GM19043 (cell line): ENCODE results near the gene MYO1D.

Experiments used
- ATAC-seq: cut with Tn5 transposase; IDR thresholded peaks from one replicate; pipeline ENCODE4 v1.9.1; 2021; ENCODE audit warnings: low read depth; ENCODE audit not compliant: unreplicated experiment

MYO1D gene

DNA sequence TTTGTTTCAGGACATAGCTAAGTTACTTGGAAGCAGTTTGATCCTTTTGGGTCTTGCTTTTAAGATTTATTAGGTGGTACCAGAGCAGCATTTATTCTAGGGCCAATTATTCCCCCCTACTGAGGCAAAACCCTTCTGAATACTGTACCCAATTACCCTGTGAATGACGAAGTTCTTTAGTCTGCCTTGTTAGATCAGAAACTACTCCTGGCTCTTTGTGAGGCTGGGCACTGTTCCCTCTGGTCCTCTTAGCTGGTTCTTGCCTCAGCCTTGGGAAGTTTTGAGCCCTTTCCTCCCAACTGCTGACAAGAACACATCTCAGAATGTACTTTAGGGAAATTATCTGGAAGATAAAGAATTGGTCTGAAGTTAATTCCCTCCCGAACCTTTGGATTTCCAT lies 274.5 kb downstream of the MYO1D start:
- no peak for ATAC-seq

DNA sequence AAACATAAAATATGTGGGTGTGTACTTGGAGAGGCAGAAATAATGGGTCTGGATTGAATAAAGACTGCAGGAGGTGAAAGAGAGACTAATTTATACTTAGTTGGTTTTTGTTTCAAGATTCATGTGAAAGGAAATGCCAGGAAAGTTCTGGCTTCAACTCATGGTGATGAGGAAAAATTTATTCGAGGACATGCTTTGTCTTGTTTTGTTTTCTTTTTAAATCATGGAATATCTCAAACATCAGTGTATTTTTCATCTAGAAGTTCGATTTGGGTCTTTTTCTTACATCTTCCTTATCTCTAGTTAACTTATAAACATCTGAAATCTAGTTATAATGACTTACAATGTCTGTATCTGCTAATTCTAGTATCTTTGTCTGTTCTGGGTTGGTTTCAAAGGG lies 275.1 kb downstream of the MYO1D start:
- no peak for ATAC-seq

GRCh38 chr17:32596628-32597027 lies 280.3 kb downstream of the MYO1D start:
- ATAC-seq, result no peak

DNA sequence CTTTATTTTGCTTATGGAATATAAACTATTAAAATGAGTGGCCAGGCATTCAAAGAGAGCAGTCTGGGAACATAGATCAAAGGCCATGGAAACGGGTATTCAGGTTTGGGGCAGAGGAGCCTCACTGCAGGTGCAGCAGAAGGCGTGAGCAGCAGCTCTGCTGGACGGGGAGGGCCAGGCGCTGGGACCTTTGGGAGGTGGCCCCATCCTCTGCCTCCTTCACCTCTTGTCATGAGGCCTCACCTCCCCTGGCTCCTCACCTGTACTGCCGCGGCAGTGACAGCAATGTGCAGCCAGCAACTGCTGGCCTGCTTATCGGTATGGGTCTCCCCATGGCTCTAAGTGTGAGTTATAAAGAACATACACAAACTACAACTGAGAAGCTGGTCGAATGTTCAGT lies 280.7 kb downstream of the MYO1D start:
- no peak for ATAC-seq

DNA sequence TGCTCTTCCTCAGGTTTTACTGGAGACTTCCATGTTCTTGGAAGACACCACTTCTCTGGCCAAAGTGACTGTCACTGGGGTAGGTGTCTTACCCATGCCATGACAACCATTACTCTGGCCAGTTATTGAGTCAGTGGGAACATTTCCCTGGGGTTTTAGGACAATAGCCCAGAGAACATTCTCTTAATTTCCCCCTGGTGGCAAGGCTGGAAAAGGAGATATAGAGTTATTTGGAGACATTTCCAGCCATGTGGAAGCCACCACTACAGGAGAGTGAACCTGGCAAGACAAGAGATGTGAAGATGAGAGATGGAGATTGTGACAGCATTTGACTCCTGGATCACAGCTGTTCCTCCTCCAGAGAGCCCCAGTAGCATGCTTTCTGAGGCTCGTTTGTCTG lies 283.9 kb downstream of the MYO1D start:
- no peak for ATAC-seq

DNA sequence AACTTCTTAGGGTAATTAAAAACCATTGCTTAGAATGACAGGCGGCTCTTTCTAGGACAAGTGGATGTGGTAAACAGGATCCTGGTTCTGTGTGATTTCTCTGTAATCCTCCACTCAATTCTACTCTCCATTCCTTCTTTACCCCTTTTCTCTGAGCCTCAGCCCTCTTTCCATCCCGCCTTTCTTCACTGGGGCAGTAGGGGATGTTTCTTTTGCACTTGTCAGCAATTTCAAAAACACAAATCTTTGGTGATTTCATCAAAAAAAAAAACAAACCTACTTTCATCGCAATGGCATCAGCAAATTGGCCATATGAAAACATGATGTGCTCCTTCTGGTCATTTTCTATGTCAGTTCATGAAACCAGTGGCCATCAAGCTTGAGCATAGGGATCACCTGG lies 285.5 kb downstream of the MYO1D start:
- no peak for ATAC-seq

GRCh38 chr17:32590974-32591373 lies 285.9 kb downstream of the MYO1D start:
- ATAC-seq, result no peak

- ATAC-seq, result no peak
Observed at GRCh38 chr17:32588982-32589381, 287.9 kb downstream of the MYO1D start.

GRCh38 chr17:32588135-32588534 lies 288.8 kb downstream of the MYO1D start:
- ATAC-seq, result no peak

DNA sequence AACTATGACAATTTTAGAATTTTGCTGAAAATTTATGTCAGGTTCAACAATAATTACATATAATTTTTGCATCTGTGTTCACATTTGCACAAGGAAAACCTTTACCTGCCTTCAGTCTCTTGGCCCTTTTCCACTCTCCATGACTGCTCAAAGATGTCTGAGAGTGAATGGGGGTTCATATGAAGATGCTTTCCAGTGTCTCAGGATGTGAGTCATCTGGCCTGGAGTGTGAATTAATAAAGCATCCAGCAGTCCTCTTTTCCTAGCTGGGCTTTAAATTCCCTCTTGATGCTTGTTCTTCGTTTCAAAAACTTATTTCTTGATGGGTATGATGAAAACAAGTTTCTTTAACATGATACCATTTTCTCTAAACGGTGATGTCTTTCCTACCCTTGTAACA lies 290.3 kb downstream of the MYO1D start:
- no peak for ATAC-seq

- ATAC-seq, result no peak
Observed at GRCh38 chr17:32584792-32585191, 292.1 kb downstream of the MYO1D start.

DNA sequence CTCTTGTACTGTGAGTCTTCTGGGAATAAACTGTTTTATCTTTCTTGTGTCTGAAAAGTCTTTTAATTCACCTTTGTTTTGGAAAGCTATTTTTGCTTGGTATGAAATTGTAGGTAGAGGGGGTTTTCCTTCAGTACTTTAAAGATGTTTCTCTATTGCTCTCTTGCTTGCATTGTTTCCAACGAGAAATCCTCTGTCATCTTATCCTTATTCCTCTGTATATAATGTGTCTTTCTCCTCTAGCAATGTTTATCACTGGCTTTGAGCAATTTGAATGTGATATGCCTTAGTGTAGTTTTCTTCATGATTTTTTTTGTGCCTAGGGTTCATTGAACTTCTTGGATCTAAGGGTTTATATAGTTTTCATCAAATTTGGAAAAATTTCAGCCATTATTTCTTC lies 293.9 kb downstream of the MYO1D start:
- ATAC-seq, result no peak

DNA sequence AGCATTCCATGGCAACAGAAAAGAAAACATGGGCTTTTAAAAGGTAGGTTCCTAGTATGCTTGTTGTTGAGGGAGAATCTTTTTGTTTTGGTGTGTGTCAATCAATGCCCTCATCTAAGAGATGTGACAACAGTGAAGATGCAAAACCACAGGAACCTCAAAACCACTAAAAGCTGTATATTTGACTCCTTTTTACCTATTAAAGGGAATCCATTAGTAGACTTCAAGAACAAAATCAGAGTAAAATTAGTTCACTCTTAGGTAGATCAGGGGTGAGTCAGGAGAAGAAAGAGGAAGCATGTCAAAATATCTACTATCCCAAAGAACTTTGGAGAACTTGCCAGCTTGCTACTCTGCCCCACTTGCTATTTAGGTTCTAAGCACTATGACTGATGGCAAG lies 301.1 kb downstream of the MYO1D start:
- ATAC-seq, result no peak

DNA sequence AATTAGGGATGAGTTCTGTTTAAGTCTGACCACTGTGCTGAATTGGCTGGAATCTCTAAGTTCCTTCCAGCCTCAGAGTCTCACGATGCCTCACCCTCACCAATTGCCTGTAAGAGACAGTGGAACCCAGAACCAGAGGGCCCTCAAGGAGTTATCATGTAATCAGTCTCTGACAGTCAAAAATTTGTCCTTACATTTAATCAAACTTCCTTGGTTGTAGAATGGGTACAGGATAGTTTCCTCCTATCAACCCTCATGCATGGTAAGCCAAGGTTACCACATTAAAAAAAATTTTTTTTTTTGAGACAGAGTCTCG lies 306.9 kb downstream of the MYO1D start:
- ATAC-seq, result no peak

DNA sequence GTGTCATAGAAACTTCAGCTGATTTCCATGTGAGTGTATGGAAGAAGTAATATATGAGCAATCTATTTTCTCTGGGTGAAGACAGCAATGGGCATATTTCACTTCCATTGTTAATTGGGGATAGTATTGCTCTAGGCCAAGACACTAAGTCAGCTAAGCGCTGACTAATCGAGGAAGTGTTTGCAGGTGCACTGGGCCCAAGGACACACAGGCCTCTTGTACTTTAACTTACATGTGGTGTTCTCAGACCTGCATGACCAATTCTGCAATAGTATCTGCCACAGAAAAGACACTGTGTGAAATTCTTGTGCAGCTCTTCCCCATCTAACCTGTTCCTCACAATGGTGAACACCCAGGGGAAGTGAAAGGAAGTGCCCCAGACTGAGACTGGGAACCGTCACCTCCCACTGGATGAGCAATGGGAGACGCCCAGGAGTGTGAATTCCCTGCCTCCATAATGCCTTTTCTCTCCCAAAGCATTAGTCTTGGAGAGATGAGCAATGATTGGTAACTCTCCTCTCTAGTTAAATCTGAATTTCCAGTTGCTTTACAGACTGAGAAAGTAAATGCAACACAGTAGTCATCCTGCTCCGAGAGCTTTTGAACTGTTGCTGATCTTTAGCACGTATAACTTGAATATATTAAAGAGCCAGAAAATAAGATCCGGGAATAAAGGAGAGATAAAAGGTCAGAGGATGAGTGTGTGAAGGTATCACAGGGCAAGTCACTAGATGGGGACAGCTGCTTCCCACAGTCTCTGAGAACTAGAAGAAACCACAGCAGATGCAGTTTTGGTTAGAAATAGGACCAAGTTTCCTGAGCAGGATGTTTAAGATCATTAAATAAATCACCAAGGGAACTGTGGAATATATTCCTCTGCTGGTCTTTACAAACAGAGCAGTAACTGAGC lies 307.5 kb downstream of the MYO1D start:
- no peak for ATAC-seq

DNA sequence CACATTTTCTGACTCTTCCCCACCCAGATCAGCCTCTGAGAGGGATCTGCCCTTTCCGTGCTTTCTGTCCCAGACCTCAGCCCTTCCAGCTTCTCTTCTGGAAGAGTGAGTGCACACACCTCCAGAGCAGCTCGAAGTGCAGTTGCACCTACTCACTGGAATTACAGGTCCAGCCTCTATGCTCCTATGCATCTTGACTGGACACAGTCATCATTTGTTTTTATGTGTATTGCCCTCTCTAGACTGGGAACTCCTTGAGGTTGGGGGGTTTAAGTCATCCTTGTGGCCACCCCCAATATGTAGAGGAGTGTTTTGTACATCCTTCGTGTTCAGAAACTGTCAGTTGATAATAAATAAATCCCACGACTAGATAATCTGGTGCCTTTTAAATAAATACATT lies 308.2 kb downstream of the MYO1D start:
- ATAC-seq, result no peak

- ATAC-seq, result no peak
Observed at GRCh38 chr17:32567511-32567910, 309.4 kb downstream of the MYO1D start.

DNA sequence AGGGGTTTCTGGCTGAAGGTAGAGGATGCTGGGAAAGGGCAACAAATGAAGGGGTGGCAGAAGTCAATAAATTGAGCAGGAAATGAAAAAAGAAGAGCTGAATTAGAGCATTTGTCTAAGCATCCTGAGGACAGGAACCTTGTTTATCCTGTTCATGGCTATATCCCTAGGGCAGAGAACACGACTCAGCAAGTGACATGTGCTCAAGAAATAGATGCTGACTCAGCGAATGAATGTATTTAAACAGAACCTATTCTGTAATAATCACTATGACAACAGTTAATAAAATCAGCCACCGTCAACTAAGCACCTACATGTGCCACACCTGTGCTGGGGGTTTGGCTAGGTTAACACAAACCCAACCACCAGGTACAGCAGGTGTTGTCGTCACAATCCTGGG lies 309.8 kb downstream of the MYO1D start:
- no peak for ATAC-seq

DNA sequence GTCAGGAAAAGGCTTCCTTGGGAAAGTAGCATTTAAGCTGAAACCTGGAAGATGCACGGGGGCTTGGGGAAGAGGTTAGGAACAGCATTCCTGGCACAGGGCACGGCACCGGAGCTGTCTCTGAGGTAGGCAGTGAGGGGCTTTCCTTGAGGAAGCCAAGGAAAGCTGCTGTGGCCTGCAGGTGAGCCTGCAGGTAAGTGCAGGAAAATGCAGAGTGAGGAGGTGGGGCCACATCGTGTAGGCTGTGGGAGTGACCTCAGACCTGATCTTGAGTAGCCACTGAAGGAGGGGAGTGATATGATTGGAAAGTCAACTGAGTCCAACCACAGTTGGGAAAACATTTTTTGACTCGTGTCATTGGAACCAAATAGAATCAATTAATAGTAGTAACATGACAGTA lies 310.6 kb downstream of the MYO1D start:
- no peak for ATAC-seq

DNA sequence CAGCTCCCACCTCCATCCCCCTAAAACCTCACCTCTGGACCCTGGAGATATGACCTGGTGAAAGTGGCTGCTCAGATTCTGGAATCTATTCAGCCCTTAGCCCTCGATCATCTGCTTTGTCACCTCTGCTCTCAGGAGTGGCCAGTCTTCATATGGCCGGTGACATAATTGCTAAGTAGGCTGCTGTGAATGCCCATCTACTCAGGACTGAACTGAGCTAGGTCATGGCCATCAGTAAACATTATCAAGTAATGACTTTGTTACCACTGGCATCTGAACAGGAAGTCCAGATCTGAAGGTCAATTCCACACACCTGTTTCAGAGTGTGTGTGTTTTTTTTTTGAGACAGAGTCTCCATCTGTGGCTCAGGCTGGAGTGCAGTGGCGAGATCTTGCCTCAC lies 311.5 kb downstream of the MYO1D start:
- no peak for ATAC-seq

GRCh38 chr17:32564325-32564724 lies 312.6 kb downstream of the MYO1D start:
- ATAC-seq, result no peak

GRCh38 chr17:32563583-32563982 lies 313.3 kb downstream of the MYO1D start:
- no peak for ATAC-seq
